Thyroid gland (tissue), 4 donors: ENCODE results near the gene KRTAP5-1. TPM values are rescaled to one million over a fixed set of nuclear protein-coding genes. Genes with fewer than 3 reads are reported as not detected.
A peak's percentile ranks its signal among the peaks of the same experiment; 100 is the strongest.

Experiments
- DNase-seq, 2 donors: peaks; one replicate each; pipeline ENCODE4 v3.0.0-alpha.2; 2019
- H3K27ac ChIP-seq, 3 donors: fragments of 200-600 bp; sonication (generic); 1 replicate in 2 of 3; 2 replicates in 1 of 3; pipeline ENCODE4 v1.5.1; 2016 to 2019; ENCODE audit warnings: mild to moderate bottlenecking in 1 of 3, moderate library complexity in 1 of 3
- H3K27me3 ChIP-seq: fragments of 200-600 bp; sonication (generic); one replicate; pipeline ENCODE4 v1.5.1; 2019
- H3K36me3 ChIP-seq, 2 donors: fragments of 200-600 bp; sonication (generic); one replicate each; pipeline ENCODE4 v1.5.1; 2016 to 2019
- H3K4me1 ChIP-seq, 2 donors: fragments of 200-600 bp; sonication (generic); one replicate each; pipeline ENCODE4 v1.5.1; 2017 to 2019
- H3K4me3 ChIP-seq, 3 donors: fragments of 200-600 bp; sonication (generic); replicated peaks in 1 of 3; 1 replicate in 2 of 3; 2 replicates in 1 of 3; pipeline ENCODE4 v1.5.1; 2016; ENCODE audit warnings: mild to moderate bottlenecking in 1 of 3
- H3K9me3 ChIP-seq: fragments of 200-600 bp; sonication (generic); one replicate; pipeline ENCODE4 v1.5.1; 2017
- POLR2A ChIP-seq, 2 donors: fragments of 450-650 bp; IDR thresholded peaks; one replicate each; pipeline ENCODE4 v1.6.1; 2017; ENCODE audit warnings: antibody characterized with exemption in 2 of 2, mild to moderate bottlenecking in 2 of 2, moderate library complexity in 1 of 2
- WGBS, 2 donors: methylation state at CpG; one replicate each; pipeline ENCODE4 v1.1.5; 2017; 5-methylcytosine and 5-hydroxymethylcytosine counted together
- intact Hi-C: fragments of 100-400 bp; cut with DNase I; formaldehyde crosslinking; loops from one replicate; pipeline ENCODE4 v1.15.1; 2023
- total RNA-seq, 4 donors: library from RNA; depleted of rRNA; stranded (reverse); fragments of >200 nt; gene quantifications; one replicate each; pipeline ENCODE4 v1.2.3, GENCODE V29; 2016
- TF ChIP-seq, protein P1 (sequence below), 6 experiments: fragments of 200-600 bp in 3 of 6; fragments of 450-650 bp in 3 of 6; sonication (generic) in 3 of 6; IDR thresholded peaks; one replicate each; pipeline ENCODE4 v1.5.1; 2016 to 2019; ENCODE audit warnings: antibody characterized with exemption in 6 of 6, mild to moderate bottlenecking in 2 of 6, inconsistent platforms in 1 of 6, moderate library complexity in 1 of 6

The KRTAP5-1 gene
- total RNA-seq, 4 donors from 2014 or later, result not detected

DNA sequence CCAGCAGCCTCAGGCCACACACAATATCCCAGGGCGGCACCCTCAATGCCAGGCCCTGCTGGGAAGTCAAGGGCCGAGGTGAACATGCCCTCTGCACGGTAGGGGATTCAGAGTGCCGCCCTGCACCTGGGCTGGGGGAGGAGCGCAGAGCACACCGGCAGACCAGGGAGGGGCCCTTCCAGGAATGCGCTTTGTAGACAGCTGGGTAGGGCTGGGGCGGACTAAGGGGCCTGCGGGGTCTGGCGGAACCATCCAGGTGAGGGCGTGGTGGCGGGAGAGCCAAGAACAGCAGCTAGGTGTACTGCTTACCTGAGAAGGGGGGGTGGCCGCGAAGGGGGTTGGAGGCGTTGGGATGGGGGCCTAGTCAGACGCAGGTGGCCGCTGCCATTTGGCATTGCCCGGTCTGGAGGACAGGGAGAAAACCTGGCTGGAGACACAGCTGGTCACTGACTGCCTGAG, 39.0 kb downstream of the KRTAP5-1 start:
- 10 to 15% methylated on average over 13 to 18 of the region's 18 CpGs for WGBS, 2 donors
- intact Hi-C loops, result loop anchor here (2.0 to 10.0 kb wide), 2 partner anchors 29 to 79 kb away; partner anchors contain the start of genes KRTAP5-4 and KRTAP5-5
- Histone ChIP-seq H3K4me1 (peaks cover 12 to 32% of the 10 kb centered on the region in 2 donors), H3K9me3 (no peaks in the 10 kb centered on the region), H3K36me3 (no peaks in the 10 kb centered on the region), H3K4me3 (no peak overlapping the region), H3K27me3 (no peaks in the 10 kb centered on the region), H3K27ac (peak overlapping the region in 1 of 3 donors; percentile 42)
- TF ChIP-seq, protein P1, sequence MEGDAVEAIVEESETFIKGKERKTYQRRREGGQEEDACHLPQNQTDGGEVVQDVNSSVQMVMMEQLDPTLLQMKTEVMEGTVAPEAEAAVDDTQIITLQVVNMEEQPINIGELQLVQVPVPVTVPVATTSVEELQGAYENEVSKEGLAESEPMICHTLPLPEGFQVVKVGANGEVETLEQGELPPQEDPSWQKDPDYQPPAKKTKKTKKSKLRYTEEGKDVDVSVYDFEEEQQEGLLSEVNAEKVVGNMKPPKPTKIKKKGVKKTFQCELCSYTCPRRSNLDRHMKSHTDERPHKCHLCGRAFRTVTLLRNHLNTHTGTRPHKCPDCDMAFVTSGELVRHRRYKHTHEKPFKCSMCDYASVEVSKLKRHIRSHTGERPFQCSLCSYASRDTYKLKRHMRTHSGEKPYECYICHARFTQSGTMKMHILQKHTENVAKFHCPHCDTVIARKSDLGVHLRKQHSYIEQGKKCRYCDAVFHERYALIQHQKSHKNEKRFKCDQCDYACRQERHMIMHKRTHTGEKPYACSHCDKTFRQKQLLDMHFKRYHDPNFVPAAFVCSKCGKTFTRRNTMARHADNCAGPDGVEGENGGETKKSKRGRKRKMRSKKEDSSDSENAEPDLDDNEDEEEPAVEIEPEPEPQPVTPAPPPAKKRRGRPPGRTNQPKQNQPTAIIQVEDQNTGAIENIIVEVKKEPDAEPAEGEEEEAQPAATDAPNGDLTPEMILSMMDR (IDR thresholded peaks at IDR 0.05), result no peak
- no peak for TF ChIP-seq POLR2A (IDR thresholded peaks at IDR 0.05)
- DNase-seq, result no peak

DNA sequence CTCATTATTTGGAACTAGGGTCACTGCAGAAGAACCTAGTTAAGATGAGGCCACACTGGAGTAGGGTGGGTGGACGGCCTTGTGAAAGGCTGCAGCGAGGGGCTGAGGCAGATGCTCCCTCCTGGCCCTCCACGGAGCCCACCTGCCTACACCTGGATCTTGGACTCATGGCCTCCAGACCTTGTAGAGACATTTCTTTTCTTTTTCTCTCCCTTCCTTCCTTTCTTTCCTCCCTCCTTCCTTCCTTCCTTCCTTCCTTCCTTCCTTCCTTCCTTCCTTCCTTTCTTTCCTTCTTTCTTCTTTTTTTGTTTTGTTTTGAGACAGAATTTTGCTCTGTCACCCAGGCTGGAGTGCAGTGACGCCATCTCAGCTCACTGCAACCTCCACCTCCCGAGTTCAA, 39.7 kb downstream of the KRTAP5-1 start:
- intact Hi-C loops, result loop anchor here (10.0 kb wide), 1 partner anchor 79 kb away; the partner anchor contains the start of genes KRTAP5-4 and KRTAP5-5
- DNase-seq, result no peak

DNA sequence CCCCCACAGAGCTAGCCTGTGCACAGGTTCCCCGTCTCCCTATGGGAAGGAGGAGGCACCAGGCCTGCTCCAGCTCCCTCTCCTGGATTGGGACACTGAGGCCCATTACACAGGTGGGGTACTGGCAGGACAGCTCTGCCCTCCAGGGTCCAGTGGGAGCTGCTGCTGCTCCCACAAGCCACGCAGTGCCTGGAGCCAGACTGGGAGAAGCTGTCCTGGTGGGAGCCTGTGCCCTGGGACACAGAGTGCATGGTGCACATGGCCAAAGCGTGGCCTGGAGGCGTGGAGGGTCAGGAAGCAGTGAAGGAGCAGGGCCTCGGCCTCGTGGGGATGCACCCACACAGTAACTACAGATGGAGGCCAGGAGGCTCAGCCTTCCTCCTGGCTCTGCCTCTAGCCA, 40.5 kb downstream of the KRTAP5-1 start:
- Histone ChIP-seq H3K9me3 (no peaks in the 10 kb centered on the region), H3K4me3 (no peak overlapping the region), H3K27ac (no peak overlapping the region), H3K4me1 (peaks cover 12 to 32% of the 10 kb centered on the region in 2 donors), H3K27me3 (no peaks in the 10 kb centered on the region), H3K36me3 (no peaks in the 10 kb centered on the region)
- DNase-seq, result no peak
- no peak for TF ChIP-seq POLR2A (IDR thresholded peaks at IDR 0.05)
- TF ChIP-seq, protein P1 (IDR thresholded peaks at IDR 0.05), result no peak
- 80 to 91% methylated on average over 1 to 5 of the region's 6 CpGs for WGBS, 2 donors
- intact Hi-C loops, result loop anchor here (10.0 kb wide), 1 partner anchor 80 kb away; the partner anchor contains the start of genes KRTAP5-4 and KRTAP5-5

More for the DNA sequence above, 39.7 kb downstream of the KRTAP5-1 start:
- no peaks in the 10 kb centered on the region for H3K36me3 ChIP-seq
- H3K27ac ChIP-seq, result no peak overlapping the region
- peaks cover 12 to 32% of the 10 kb centered on the region in 2 donors for H3K4me1 ChIP-seq
- H3K4me3 ChIP-seq, result no peak overlapping the region
- H3K9me3 ChIP-seq, result no peaks in the 10 kb centered on the region
- 70 to 78% methylated on average over 5 of the region's 5 CpGs for WGBS, 2 donors
- no peak for TF ChIP-seq POLR2A (IDR thresholded peaks at IDR 0.05)
- TF ChIP-seq, protein P1 (IDR thresholded peaks at IDR 0.05), result no peak
- no peaks in the 10 kb centered on the region for H3K27me3 ChIP-seq

DNA sequence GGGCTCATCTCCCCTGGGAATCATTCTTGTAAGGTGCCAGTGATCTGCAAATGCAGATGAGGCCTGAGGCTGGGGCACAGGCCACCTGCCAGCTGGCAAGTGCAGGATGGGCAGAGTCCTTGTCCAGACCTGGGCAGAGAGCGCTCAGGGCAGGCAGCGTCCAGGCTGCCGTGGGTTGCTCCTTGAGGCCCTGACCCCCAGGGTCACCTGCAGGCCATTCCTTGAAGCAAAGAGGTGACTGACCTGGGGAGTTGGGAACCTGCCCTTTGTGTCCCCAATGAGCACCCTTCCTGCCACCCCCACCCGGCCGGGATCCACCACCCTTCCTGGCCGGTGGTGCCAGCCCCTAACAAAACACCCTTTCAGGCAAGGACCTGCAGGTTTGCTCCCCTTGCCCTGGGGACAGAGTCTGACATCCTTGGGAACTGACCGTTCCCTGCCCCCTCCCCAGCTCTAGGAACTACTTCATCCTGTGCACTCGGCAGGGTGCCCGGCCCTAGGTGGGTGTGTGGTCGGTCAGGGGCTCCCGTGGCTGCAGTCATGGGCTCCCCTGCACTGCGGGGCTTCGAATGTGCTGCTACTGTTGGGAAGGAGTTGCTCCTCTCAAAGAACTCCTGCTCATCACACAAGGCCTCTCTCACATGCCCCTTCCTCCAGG, 41.3 kb downstream of the KRTAP5-1 start:
- H3K9me3 ChIP-seq, result no peaks in the 10 kb centered on the region
- intact Hi-C loops, result loop anchor here (10.0 kb wide), 1 partner anchor 81 kb away; the partner anchor contains the start of genes KRTAP5-4 and KRTAP5-5
- DNase-seq, result no peak
- TF ChIP-seq, protein P1 (IDR thresholded peaks at IDR 0.05), result no peak
- no peak for TF ChIP-seq POLR2A (IDR thresholded peaks at IDR 0.05)
- peaks cover 12 to 28% of the 10 kb centered on the region in 2 donors for H3K4me1 ChIP-seq
- no peak overlapping the region for H3K4me3 ChIP-seq
- no peak overlapping the region for H3K27ac ChIP-seq
- no peaks in the 10 kb centered on the region for H3K27me3 ChIP-seq
- 74 to 80% methylated on average over 9 to 10 of the region's 13 CpGs for WGBS, 2 donors
- H3K36me3 ChIP-seq, result no peaks in the 10 kb centered on the region

DNA sequence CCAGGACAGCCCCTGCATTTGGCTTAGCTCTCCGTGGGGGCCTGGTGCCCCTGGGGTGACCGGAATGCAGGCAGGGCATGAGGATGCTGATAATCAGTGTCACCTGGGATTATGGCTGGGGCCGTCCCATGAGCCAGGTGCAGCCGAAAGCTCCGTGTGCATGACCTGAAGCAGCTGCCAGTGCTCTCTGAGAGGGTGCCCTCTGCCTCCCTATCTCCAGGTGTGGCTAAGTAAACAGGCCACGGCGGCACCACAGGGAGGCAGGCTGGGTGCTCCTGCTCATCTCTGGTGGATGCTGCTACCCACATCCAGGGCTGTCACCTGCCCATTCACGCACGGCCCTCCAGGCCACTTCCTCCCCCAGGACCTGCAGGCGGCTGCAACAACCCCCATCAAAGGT, 42.8 kb downstream of the KRTAP5-1 start:
- no peak overlapping the region for H3K27ac ChIP-seq
- peaks cover 2 to 16% of the 10 kb centered on the region in 2 donors for H3K4me1 ChIP-seq

More for the DNA sequence above, 42.8 kb downstream of the KRTAP5-1 start:
- intact Hi-C loops, result loop anchor here (10.0 kb wide), 1 partner anchor 83 kb away; the partner anchor contains the start of genes KRTAP5-4 and KRTAP5-5
- no peaks in the 10 kb centered on the region for H3K36me3 ChIP-seq
- no peak for DNase-seq
- no peak overlapping the region for H3K4me3 ChIP-seq
- H3K27me3 ChIP-seq, result no peaks in the 10 kb centered on the region
- no peaks in the 10 kb centered on the region for H3K9me3 ChIP-seq
- WGBS, 2 donors, result 45 to 71% methylated on average over 4 to 6 of the region's 10 CpGs
- no peak for TF ChIP-seq POLR2A (IDR thresholded peaks at IDR 0.05)
- TF ChIP-seq, protein P1 (IDR thresholded peaks at IDR 0.05), result no peak
